ENCODE results near the gene IFITM2. TPM values are rescaled to one million over a fixed set of nuclear protein-coding genes. Genes with fewer than 3 reads are reported as not detected.
"Not testable (repeated sequence)": the region's sequence is repeated elsewhere in the genome, so short reads cannot be mapped to it uniquely, and the experiment has no call there.

The IFITM2 gene
- total and polyA plus RNA-seq, 4 donors: 424 to 1,109 (median 768) TPM

GRCh38 chr11:312092-312816, 4.6 kb downstream of the IFITM2 start:
- Histone ChIP-seq H3K4me3 (ENCODE audit: low read length in 2 of 2) (no peak overlapping the region), H3K4me1 (ENCODE audit: control insufficient read depth in 1 of 2, insufficient read depth in 2 of 2, low read length in 2 of 2) (no peaks in the 10 kb centered on the region), H3K27ac (ENCODE audit: low read depth in 1 of 2, low read length in 2 of 2) (no peak overlapping the region), H3K27me3 (ENCODE audit: control insufficient read depth in 1 of 2, insufficient read depth in 2 of 2, low read length in 1 of 2) (no peaks in the 10 kb centered on the region), H3K9me3 (ENCODE audit: control insufficient read depth, low read length) (no peaks in the 10 kb centered on the region), H3K36me3 (ENCODE audit: control insufficient read depth in 1 of 2, insufficient read depth in 2 of 2, low read length in 1 of 2) (no peaks in the 10 kb centered on the region)
- ATAC-seq (ENCODE audit: low FRiP score) (no peak), DNase-seq (peak in 1 of 2 donors; percentile 41)
- 78 to 82% methylated on average over 14 of the region's 14 CpGs for WGBS, 2 donors
- intact Hi-C loops (cut with DNase I): no loop called here

DNA sequence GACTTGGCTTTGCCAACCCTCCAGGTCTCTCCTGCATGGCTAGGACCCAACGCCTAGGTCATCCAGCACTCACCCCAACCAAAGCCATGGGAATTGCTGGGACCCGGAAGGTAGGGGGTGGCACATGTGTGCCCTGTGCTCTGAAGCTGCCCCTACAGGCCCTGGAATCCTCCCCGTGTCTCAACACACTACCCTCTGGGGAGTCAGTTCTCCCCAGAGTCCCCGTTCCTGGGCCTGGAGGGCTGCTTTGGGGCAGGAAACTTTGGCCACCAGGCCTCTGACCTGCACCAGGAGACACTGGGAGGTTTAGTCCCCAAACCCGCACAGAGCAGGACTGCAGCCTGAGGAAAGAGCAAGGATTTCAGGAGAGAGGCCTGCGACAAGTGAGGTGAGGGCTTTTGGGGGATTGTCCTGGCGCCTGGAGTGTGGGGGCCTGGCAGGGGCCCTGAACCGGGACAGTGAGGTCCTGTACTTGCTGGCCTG, 5.7 kb downstream of the IFITM2 start:
- Histone ChIP-seq H3K4me3 (ENCODE audit: low read length in 2 of 2) (no peak overlapping the region), H3K9me3 (ENCODE audit: control insufficient read depth, low read length) (no peaks in the 10 kb centered on the region), H3K36me3 (ENCODE audit: control insufficient read depth in 1 of 2, insufficient read depth in 2 of 2, low read length in 1 of 2) (no peaks in the 10 kb centered on the region), H3K4me1 (ENCODE audit: control insufficient read depth in 1 of 2, insufficient read depth in 2 of 2, low read length in 2 of 2) (no peaks in the 10 kb centered on the region), H3K27ac (ENCODE audit: low read depth in 1 of 2, low read length in 2 of 2) (no peak overlapping the region), H3K27me3 (ENCODE audit: control insufficient read depth in 1 of 2, insufficient read depth in 2 of 2, low read length in 1 of 2) (no peaks in the 10 kb centered on the region)
- ATAC-seq (ENCODE audit: low FRiP score) (no peak), DNase-seq (peak in 1 of 2 donors; percentile 44)
- intact Hi-C loops (cut with DNase I): no loop called here
- 84 to 86% methylated on average over 8 of the region's 8 CpGs for WGBS, 2 donors

GRCh38 chr11:313787-314553, 6.4 kb downstream of the IFITM2 start, which contains the start of gene IFITM1:
Gene IFITM1, plus strand, starts transcription at chr11:314040. Its CDS starts 131 bp downstream, at chr11:314171.
- Histone ChIP-seq H3K4me1 (ENCODE audit: control insufficient read depth in 1 of 2, insufficient read depth in 2 of 2, low read length in 2 of 2) (no peaks in the 10 kb centered on the region), H3K27me3 (ENCODE audit: control insufficient read depth in 1 of 2, insufficient read depth in 2 of 2, low read length in 1 of 2) (no peaks in the 10 kb centered on the region), H3K27ac (ENCODE audit: low read depth in 1 of 2, low read length in 2 of 2) (no peak within 1 kb of the TSS), H3K4me3 (ENCODE audit: low read length in 2 of 2) (no peak within 1 kb of the TSS), H3K36me3 (ENCODE audit: control insufficient read depth in 1 of 2, insufficient read depth in 2 of 2, low read length in 1 of 2) (no peaks in the 10 kb centered on the region), H3K9me3 (ENCODE audit: control insufficient read depth, low read length) (no peaks in the 10 kb centered on the region)
- 67 to 68% methylated on average over 18 of the region's 18 CpGs for WGBS, 2 donors
- DNase-seq: peak in 1 of 2 donors; percentile 48
- peak; percentile 16 for ATAC-seq (ENCODE audit: low FRiP score)
- intact Hi-C loops (cut with DNase I): no loop called here

GRCh38 chr11:314554-314875, 6.9 kb downstream of the IFITM2 start:
- intact Hi-C loops (cut with DNase I); ATAC-seq (ENCODE audit: low FRiP score); H3K27me3 ChIP-seq (ENCODE audit: control insufficient read depth in 1 of 2, insufficient read depth in 2 of 2, low read length in 1 of 2); H3K4me1 ChIP-seq (ENCODE audit: control insufficient read depth in 1 of 2, insufficient read depth in 2 of 2, low read length in 2 of 2); H3K4me3 ChIP-seq (ENCODE audit: low read length in 2 of 2); H3K9me3 ChIP-seq (ENCODE audit: control insufficient read depth, low read length); H3K36me3 ChIP-seq (ENCODE audit: control insufficient read depth in 1 of 2, insufficient read depth in 2 of 2, low read length in 1 of 2); H3K27ac ChIP-seq (ENCODE audit: low read depth in 1 of 2, low read length in 2 of 2): not testable (repeated sequence)
- WGBS, 2 donors: 73 to 81% methylated on average over 6 of the region's 6 CpGs
- peak in 1 of 2 donors; percentile 41 for DNase-seq

GRCh38 chr11:315051-315481, 7.5 kb downstream of the IFITM2 start:
- peak in 1 of 2 donors; percentile 44 for DNase-seq
- H3K27me3 ChIP-seq (ENCODE audit: control insufficient read depth in 1 of 2, insufficient read depth in 2 of 2, low read length in 1 of 2): no peaks in the 10 kb centered on the region
- no peak overlapping the region for H3K27ac ChIP-seq (ENCODE audit: low read depth in 1 of 2, low read length in 2 of 2)
- H3K4me3 ChIP-seq (ENCODE audit: low read length in 2 of 2): no peak overlapping the region
- ATAC-seq (ENCODE audit: low FRiP score): no peak
- no peaks in the 10 kb centered on the region for H3K9me3 ChIP-seq (ENCODE audit: control insufficient read depth, low read length)
- no peaks in the 10 kb centered on the region for H3K4me1 ChIP-seq (ENCODE audit: control insufficient read depth in 1 of 2, insufficient read depth in 2 of 2, low read length in 2 of 2)
- intact Hi-C loops (cut with DNase I): no loop called here
- H3K36me3 ChIP-seq (ENCODE audit: control insufficient read depth in 1 of 2, insufficient read depth in 2 of 2, low read length in 1 of 2): no peaks in the 10 kb centered on the region
- WGBS, 2 donors: 90 to 94% methylated on average over 9 of the region's 9 CpGs

DNA sequence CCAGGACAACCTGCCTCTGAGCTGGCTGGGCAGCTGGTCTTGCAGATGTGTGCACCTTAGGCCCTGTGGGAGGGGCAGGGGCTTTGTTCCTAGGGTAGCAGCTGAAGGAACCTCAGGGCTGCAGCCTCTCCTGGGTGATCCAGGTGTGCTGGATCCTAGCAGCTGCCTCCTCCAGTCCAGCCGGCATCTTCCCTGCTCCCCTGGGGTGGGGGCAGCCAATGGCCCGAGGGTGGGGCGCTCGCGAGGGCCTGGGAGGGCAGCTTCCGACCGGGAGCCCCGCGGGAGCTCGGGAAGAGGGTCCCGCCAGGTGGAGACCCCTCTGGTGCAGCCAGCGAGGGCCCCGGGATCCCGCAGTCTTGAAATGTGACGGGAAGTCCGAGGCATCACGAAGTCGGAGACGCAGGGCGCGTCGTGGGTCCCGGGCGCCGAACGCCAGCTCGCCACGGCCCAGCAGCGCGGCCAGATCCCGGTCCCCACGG, 7.9 kb downstream of the IFITM2 start:
- 63 to 71% methylated on average over 25 to 32 of the region's 32 CpGs for WGBS, 2 donors

DNA sequence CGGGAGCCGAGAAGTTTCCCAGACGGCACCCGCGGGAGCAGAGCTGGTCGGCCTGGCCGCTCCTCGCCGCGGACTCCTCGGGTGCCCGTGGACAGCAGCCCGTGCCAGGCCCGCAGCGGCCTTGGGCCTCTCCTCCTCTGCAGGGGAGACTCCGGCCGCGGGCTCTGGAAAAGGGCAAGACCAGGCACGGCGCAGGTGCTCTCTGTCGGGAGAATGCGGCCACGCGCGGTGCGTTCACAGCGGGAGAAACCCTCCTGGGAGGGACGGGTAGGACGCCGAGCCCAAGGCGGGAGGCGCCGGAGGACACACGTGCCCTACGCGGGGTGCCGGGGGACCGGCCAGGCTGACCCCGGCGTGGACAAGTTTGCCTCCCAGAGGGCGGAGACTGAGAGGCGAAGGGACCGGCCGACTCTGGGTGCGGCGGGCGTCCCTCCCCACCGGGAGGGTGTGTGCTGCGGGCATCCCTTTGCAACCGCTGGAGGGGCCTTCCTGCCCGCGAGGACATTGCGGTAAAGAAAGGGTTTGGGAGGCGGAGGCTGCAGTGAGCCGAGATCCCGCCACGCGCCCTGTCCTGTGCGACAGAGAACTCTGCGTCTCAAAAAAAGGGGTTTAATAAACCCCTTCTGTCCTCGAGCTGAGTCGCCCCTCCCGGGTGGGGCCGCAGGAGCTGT, 8.6 kb downstream of the IFITM2 start:
- H3K4me3 ChIP-seq (ENCODE audit: low read length in 2 of 2): no peak overlapping the region
- H3K36me3 ChIP-seq (ENCODE audit: control insufficient read depth in 1 of 2, insufficient read depth in 2 of 2, low read length in 1 of 2): no peaks in the 10 kb centered on the region
- ATAC-seq (ENCODE audit: low FRiP score) (no peak), DNase-seq (peak in 1 of 2 donors; percentile 81)
- H3K27me3 ChIP-seq (ENCODE audit: control insufficient read depth in 1 of 2, insufficient read depth in 2 of 2, low read length in 1 of 2): no peaks in the 10 kb centered on the region
- H3K27ac ChIP-seq (ENCODE audit: low read depth in 1 of 2, low read length in 2 of 2): no peak overlapping the region
- 16 to 24% methylated on average over 59 to 64 of the region's 64 CpGs for WGBS, 2 donors
- no peaks in the 10 kb centered on the region for H3K9me3 ChIP-seq (ENCODE audit: control insufficient read depth, low read length)
- H3K4me1 ChIP-seq (ENCODE audit: control insufficient read depth in 1 of 2, insufficient read depth in 2 of 2, low read length in 2 of 2): no peaks in the 10 kb centered on the region
- intact Hi-C loops (cut with DNase I): no loop called here

More for the DNA sequence above, 7.9 kb downstream of the IFITM2 start:
- peak in 1 of 2 donors; percentile 47 for DNase-seq
- Histone ChIP-seq H3K4me1 (ENCODE audit: control insufficient read depth in 1 of 2, insufficient read depth in 2 of 2, low read length in 2 of 2) (no peaks in the 10 kb centered on the region), H3K4me3 (ENCODE audit: low read length in 2 of 2) (no peak overlapping the region), H3K36me3 (ENCODE audit: control insufficient read depth in 1 of 2, insufficient read depth in 2 of 2, low read length in 1 of 2) (no peaks in the 10 kb centered on the region), H3K9me3 (ENCODE audit: control insufficient read depth, low read length) (no peaks in the 10 kb centered on the region), H3K27ac (ENCODE audit: low read depth in 1 of 2, low read length in 2 of 2) (no peak overlapping the region), H3K27me3 (ENCODE audit: control insufficient read depth in 1 of 2, insufficient read depth in 2 of 2, low read length in 1 of 2) (no peaks in the 10 kb centered on the region)
- ATAC-seq (ENCODE audit: low FRiP score): no peak
- intact Hi-C loops (cut with DNase I): no loop called here

- DNase-seq (no peak), ATAC-seq (ENCODE audit: low FRiP score) (no peak)
- Histone ChIP-seq H3K4me3 (ENCODE audit: low read length in 2 of 2) (no peak overlapping the region), H3K4me1 (ENCODE audit: control insufficient read depth in 1 of 2, insufficient read depth in 2 of 2, low read length in 2 of 2) (no peaks in the 10 kb centered on the region), H3K36me3 (ENCODE audit: control insufficient read depth in 1 of 2, insufficient read depth in 2 of 2, low read length in 1 of 2) (no peaks in the 10 kb centered on the region), H3K27ac (ENCODE audit: low read depth in 1 of 2, low read length in 2 of 2) (no peak overlapping the region), H3K9me3 (ENCODE audit: control insufficient read depth, low read length) (no peaks in the 10 kb centered on the region), H3K27me3 (ENCODE audit: control insufficient read depth in 1 of 2, insufficient read depth in 2 of 2, low read length in 1 of 2) (no peaks in the 10 kb centered on the region)
- 78 to 86% methylated on average over 7 of the region's 7 CpGs for WGBS, 2 donors
- intact Hi-C loops (cut with DNase I): no loop called here
Observed at GRCh38 chr11:316891-317301, 9.3 kb downstream of the IFITM2 start.
